HepG2 (cell line): ENCODE data around the gene LSMEM2. TPM values are rescaled to one million over a fixed set of nuclear protein-coding genes. Genes with fewer than 3 reads are reported as not detected.

ENCODE experiments used
- CCAR2 ChIP-seq: fragments of 200-400 bp; formaldehyde crosslinking; optimal IDR thresholded peaks from 2 replicates; pipeline ENCODE3; 2018; ENCODE audit warnings: low read depth, mild to moderate bottlenecking, low read length, moderate library complexity
- CEBPG ChIP-seq: IDR thresholded peaks from 2 replicates; pipeline ENCODE4 v1.6.1; 2016
- CENPBD1 ChIP-seq: sonication (generic); formaldehyde crosslinking; IDR thresholded peaks from 2 replicates; pipeline ENCODE4 v1.8.0; 2022; ENCODE audit warnings: missing genetic modification reagents, low read depth, mild to moderate bottlenecking, borderline replicate concordance
- EHMT2 ChIP-seq: fragments of 200-600 bp; sonication (generic); IDR thresholded peaks from 2 replicates; pipeline ENCODE4 v1.7.0; 2017; ENCODE audit warnings: antibody characterized with exemption, low read depth, low read length, borderline replicate concordance
- ESRRA ChIP-seq: sonication (generic); formaldehyde crosslinking; IDR thresholded peaks from 2 replicates; pipeline ENCODE4 v1.5.1; 2020; ENCODE audit warnings: mild to moderate bottlenecking, low read depth, missing genetic modification reagents
- FOXO1 ChIP-seq: sonication (generic); formaldehyde crosslinking; IDR thresholded peaks from 2 replicates; pipeline ENCODE4 v1.4.0; 2020; ENCODE audit warnings: missing genetic modification reagents
- GTF2F1 ChIP-seq: fragments of 150-350 bp; IDR thresholded peaks from 2 replicates; pipeline ENCODE4 v1.6.1; 2014; ENCODE audit warnings: low read length
- IKZF4 ChIP-seq: sonication (generic); formaldehyde crosslinking; IDR thresholded peaks from 2 replicates; pipeline ENCODE4 v1.5.1; 2020; ENCODE audit warnings: borderline replicate concordance, mild to moderate bottlenecking, low read depth, missing genetic modification reagents; ENCODE audit errors: not compliant biosample characterization
- KLF13 ChIP-seq: sonication (generic); formaldehyde crosslinking; IDR thresholded peaks from 2 replicates; pipeline ENCODE4 v1.4.0; 2020; ENCODE audit warnings: mild to moderate bottlenecking, missing genetic modification reagents
- MAX ChIP-seq: IDR thresholded peaks from 2 replicates; pipeline ENCODE4 v1.6.1; 2012; ENCODE audit warnings: inconsistent platforms
- RCOR2 ChIP-seq: IDR thresholded peaks from 2 replicates; pipeline ENCODE4 v1.6.1; 2016; ENCODE audit warnings: missing biosample characterization, missing genetic modification reagents
- SATB2 ChIP-seq: sonication (generic); formaldehyde crosslinking; IDR thresholded peaks from 2 replicates; pipeline ENCODE4 v1.5.0; 2020; ENCODE audit warnings: missing genetic modification reagents
- TBX2 ChIP-seq: sonication (generic); formaldehyde crosslinking; IDR thresholded peaks from 2 replicates; pipeline ENCODE4 v1.5.0; 2020; ENCODE audit warnings: missing genetic modification reagents, mild to moderate bottlenecking, borderline replicate concordance
- TFDP1 ChIP-seq: IDR thresholded peaks from 2 replicates; pipeline ENCODE4 v1.6.1; 2016; ENCODE audit warnings: missing compliant biosample characterization, missing genetic modification reagents, borderline replicate concordance
- YY1 ChIP-seq: IDR thresholded peaks from 2 replicates; pipeline ENCODE4 v1.6.1; 2011; ENCODE audit warnings: low read length, low read depth, moderate library complexity, mild to moderate bottlenecking; ENCODE audit not compliant: insufficient read depth, insufficient replicate concordance
- ZBTB7A ChIP-seq: sonication (generic); formaldehyde crosslinking; IDR thresholded peaks from 2 replicates; pipeline ENCODE4 v1.8.0; 2022; ENCODE audit warnings: mild to moderate bottlenecking, missing genetic modification reagents
- ZFP36 ChIP-seq: fragments of 150-350 bp; IDR thresholded peaks from 2 replicates; pipeline ENCODE4 v1.6.1; 2018; ENCODE audit warnings: borderline replicate concordance, low read length, low read depth; ENCODE audit not compliant: partially characterized antibody
- ZFP41 ChIP-seq: sonication (generic); formaldehyde crosslinking; IDR thresholded peaks from 2 replicates; pipeline ENCODE4 v1.4.0; 2020; ENCODE audit warnings: mild to moderate bottlenecking, missing genetic modification reagents, borderline replicate concordance
- ZNF17 ChIP-seq: sonication (generic); formaldehyde crosslinking; IDR thresholded peaks from 2 replicates; pipeline ENCODE4 v1.5.0; 2020; ENCODE audit warnings: mild to moderate bottlenecking, missing genetic modification reagents
- ZNF414 ChIP-seq: sonication (generic); formaldehyde crosslinking; IDR thresholded peaks from 2 replicates; pipeline ENCODE4 v1.5.0; 2020; ENCODE audit warnings: missing genetic modification reagents
- ZNF460 ChIP-seq: sonication (generic); formaldehyde crosslinking; IDR thresholded peaks from 2 replicates; pipeline ENCODE4 v1.5.1; 2020; ENCODE audit warnings: missing genetic modification reagents, mild to moderate bottlenecking, borderline replicate concordance
- ZNF543 ChIP-seq: sonication (generic); formaldehyde crosslinking; IDR thresholded peaks from 2 replicates; pipeline ENCODE4 v1.4.0; 2020; ENCODE audit warnings: mild to moderate bottlenecking, missing genetic modification reagents
- polyA plus RNA-seq, 8 experiments: library from polyadenylated mRNA; depleted of rRNA in 3 of 8; stranded (reverse) in 7 of 8; unstranded in 1 of 8; fragments of >200 nt; fragmentation: Illumina TruSeq in 4 of 8; extraction: Trizol in 4 of 8; gene quantifications; 2 replicates each; pipeline versions ENCODE4 v1.2.1 to v1.2.3, GENCODE V29; 2011 to 2016; ENCODE audit warnings: low read depth in 4 of 8, missing spikeins in 1 of 8, mixed read lengths in 1 of 8; ENCODE audit not compliant: insufficient read depth in 1 of 8
- total RNA-seq, 5 experiments: library from RNA; depleted of rRNA; stranded (reverse); fragments of >200 nt; fragmentation: Illumina TruSeq; extraction: Trizol; gene quantifications; 2 replicates each; pipeline ENCODE4 v1.2.3, GENCODE V29; 2016; ENCODE audit warnings: low read depth in 1 of 5
- TF ChIP-seq, protein P1 (sequence below): sonication (generic); formaldehyde crosslinking; IDR thresholded peaks from 2 replicates; pipeline ENCODE4 v1.8.1; 2023; ENCODE audit warnings: mild to moderate bottlenecking, moderate library complexity, missing genetic modification reagents
- TF ChIP-seq, protein P2 (sequence below): sonication (generic); formaldehyde crosslinking; IDR thresholded peaks from 2 replicates; pipeline ENCODE4 v1.5.1; 2020; ENCODE audit warnings: mild to moderate bottlenecking, moderate library complexity, missing genetic modification reagents

The LSMEM2 gene
- total and polyA plus RNA-seq, 2 of the 13 experiments (the other 11 are each of a cell fraction or from before 2014, with no cell fraction given): 0.07 to 0.41 TPM

DNA sequence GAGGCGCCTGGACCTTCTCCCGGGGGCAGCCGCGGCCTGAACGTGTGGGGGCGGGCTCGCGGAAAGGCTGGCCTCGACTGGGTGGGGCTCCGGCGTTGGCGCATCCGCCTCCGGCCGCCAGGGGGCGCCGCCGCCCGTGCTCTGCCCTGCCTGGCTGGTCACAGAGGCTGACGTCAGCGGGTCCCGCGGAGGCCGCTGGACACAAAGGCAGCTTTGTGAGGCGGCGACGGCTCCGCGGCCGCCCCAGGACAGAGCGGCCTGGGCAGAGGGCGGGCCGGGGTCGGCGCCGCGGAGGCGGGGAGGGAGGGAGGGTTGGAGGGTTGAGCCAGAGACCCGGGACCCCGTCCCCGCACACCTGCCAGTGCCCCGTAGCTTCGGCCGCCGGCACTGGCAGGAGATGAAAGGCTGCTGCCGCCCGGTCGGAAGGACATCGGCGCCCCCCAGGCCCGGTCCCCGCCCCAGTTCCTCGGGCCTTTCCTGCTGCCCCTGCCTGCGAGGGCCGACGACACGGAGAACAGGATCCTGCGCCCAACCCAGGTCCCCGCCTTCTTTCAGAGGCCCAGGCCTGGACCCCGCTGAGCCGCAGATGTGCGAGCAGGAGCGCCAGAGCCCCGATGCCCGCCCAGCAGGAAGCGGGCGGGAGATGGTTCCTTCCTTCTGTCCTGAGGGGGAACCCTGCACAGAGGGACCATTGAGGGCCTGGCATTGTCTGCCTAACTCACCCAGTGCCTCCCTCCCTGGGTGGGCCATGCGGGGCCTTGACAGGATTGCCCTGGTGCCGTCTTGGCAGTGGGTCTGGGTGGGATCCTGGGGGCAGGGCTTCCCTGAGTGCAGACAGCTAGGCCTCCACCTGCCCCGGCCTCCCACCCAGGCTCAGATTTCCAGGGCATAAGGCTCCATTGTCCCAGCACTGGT lies 18.6 kb upstream of the LSMEM2 start (continued):
- TF ChIP-seq SATB2 (CRISPR knock-in tag) (no peak; the same call in 1 of the 2 replicates), EHMT2 (no peak), CENPBD1 (CRISPR knock-in tag) (peak; percentile 73; the same call in 1 of the 2 replicates), TBX2 (peak; percentile 97), ZNF17 (CRISPR knock-in tag) (no peak), CEBPG (CRISPR knock-in tag) (no peak; the same call in 1 of the 2 replicates), ZNF414 (CRISPR knock-in tag) (peak; percentile 88), KLF13 (CRISPR knock-in tag) (0 out of 2 replicates have a peak, but pooled peaks have one; percentile 62), TFDP1 (CRISPR knock-in tag) (no peak; the same call in 1 of the 2 replicates), ZBTB7A (CRISPR knock-in tag) (peak; percentile 98), GTF2F1 (no peak), RCOR2 (no peak; the same call in 1 of the 2 replicates), ZFP36 (no peak), ZFP41 (CRISPR knock-in tag) (no peak), ZNF460 (no peak), CCAR2 (no peak), ESRRA (CRISPR knock-in tag) (peak; percentile 59; the same call in 1 of the 2 replicates), YY1 (peak; percentile 77), FOXO1 (CRISPR knock-in tag) (0 out of 2 replicates have a peak, but pooled peaks have one; percentile 30), MAX (no peak), ZNF543 (CRISPR knock-in tag) (no peak), IKZF4 (CRISPR knock-in tag) (no peak)
- TF ChIP-seq, protein P1, sequence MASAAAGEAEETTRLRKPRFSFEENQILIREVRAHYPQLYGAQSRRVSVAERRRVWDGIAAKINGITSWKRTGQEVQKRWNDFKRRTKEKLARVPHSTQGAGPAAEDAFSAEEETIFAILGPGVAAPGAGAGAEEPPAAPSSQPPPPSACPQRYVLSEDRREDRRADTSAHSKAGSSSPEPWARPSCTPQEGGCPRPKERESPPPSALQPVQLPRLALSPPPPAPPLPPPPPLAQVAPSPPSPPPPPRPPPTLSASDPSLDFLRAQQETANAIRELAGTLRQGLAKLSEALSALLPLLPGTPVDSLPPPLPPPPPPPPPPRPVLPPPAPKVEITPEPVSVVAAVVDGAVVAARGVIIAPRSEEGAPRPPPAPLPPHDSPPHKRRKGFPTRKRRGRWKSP (CRISPR knock-in tag): peak; percentile 73
- TF ChIP-seq, protein P2, sequence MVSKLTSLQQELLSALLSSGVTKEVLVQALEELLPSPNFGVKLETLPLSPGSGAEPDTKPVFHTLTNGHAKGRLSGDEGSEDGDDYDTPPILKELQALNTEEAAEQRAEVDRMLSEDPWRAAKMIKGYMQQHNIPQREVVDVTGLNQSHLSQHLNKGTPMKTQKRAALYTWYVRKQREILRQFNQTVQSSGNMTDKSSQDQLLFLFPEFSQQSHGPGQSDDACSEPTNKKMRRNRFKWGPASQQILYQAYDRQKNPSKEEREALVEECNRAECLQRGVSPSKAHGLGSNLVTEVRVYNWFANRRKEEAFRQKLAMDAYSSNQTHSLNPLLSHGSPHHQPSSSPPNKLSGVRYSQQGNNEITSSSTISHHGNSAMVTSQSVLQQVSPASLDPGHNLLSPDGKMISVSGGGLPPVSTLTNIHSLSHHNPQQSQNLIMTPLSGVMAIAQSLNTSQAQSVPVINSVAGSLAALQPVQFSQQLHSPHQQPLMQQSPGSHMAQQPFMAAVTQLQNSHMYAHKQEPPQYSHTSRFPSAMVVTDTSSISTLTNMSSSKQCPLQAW (CRISPR knock-in tag): peak; percentile 63
